Small intestine (tissue), 7 donors: ENCODE results near the gene AEBP1. TPM values are rescaled to one million over a fixed set of nuclear protein-coding genes. Genes with fewer than 3 reads are reported as not detected.

ENCODE experiments used
- DNase-seq, 2 donors: peaks; one replicate each; pipeline versions ENCODE4 v3.0.0 to v3.0.0-alpha.2; 2013
- FAIRE-seq: peaks from 2 replicates; lab custom pipeline; 2012; peaks lifted over from hg19 to GRCh38; lab: Jason Lieb, UNC
- H3K27ac ChIP-seq, 3 donors: one replicate each; pipeline ENCODE4 v1.5.1; 2013; ENCODE audit warnings: low read length in 2 of 3, mild to moderate bottlenecking in 2 of 3, control low read depth in 1 of 3, inconsistent platforms in 1 of 3, low read depth in 1 of 3, moderate library complexity in 1 of 3
- H3K27me3 ChIP-seq, 3 donors: one replicate each; pipeline ENCODE4 v1.6.1; 2013; ENCODE audit warnings: low read length in 3 of 3, inconsistent platforms in 1 of 3; ENCODE audit not compliant: control insufficient read depth in 3 of 3, insufficient read depth in 3 of 3
- H3K36me3 ChIP-seq, 3 donors: one replicate each; pipeline ENCODE4 v1.6.1; 2013; ENCODE audit warnings: low read length in 3 of 3, inconsistent platforms in 1 of 3, low read depth in 1 of 3, mild to moderate bottlenecking in 1 of 3, moderate library complexity in 1 of 3; ENCODE audit not compliant: control insufficient read depth in 3 of 3, insufficient read depth in 2 of 3
- H3K4me1 ChIP-seq, 3 donors: one replicate each; pipeline ENCODE4 v1.6.1; 2013; ENCODE audit warnings: low read length in 2 of 3, inconsistent platforms in 1 of 3, low read depth in 1 of 3, mild to moderate bottlenecking in 1 of 3, moderate library complexity in 1 of 3; ENCODE audit not compliant: control insufficient read depth in 3 of 3, insufficient read depth in 2 of 3
- H3K4me3 ChIP-seq, 3 donors: one replicate each; pipeline ENCODE4 v1.5.1; 2013; ENCODE audit warnings: low read length in 3 of 3, control low read depth in 1 of 3, inconsistent platforms in 1 of 3, low read depth in 1 of 3, mild to moderate bottlenecking in 1 of 3, moderate library complexity in 1 of 3
- H3K9me3 ChIP-seq, 2 donors: one replicate each; pipeline ENCODE4 v1.6.1; 2013; ENCODE audit warnings: low read depth in 1 of 2, low read length in 1 of 2; ENCODE audit not compliant: control insufficient read depth in 2 of 2, insufficient read depth in 1 of 2
- WGBS, 3 donors: extraction: QIAGEN DNeasy Blood & Tissue Kit; methylation state at CpG; one replicate each; pipeline ENCODE4 v1.1.7; 2013; 5-methylcytosine and 5-hydroxymethylcytosine counted together
- polyA plus RNA-seq, 4 donors: library from polyadenylated mRNA; stranded (reverse) in 3 of 4; unstranded in 1 of 4; fragments of 200-250 nt in 3 of 4; fragments of 120-200 nt in 1 of 4; gene quantifications; one replicate each; pipeline versions ENCODE4 v1.2.1 to v1.2.3, GENCODE V29; 2013
- donor health status: healthy with polysubstance abuse.
- donor health status: control.
- donor health status: control.
- donor health status: Bipolar disorder and iron deficiency.
- donor health status: healthy.

The AEBP1 gene
- polyA plus RNA-seq, 4 donors: 1.3 to 34.8 (median 6.8) TPM

DNA sequence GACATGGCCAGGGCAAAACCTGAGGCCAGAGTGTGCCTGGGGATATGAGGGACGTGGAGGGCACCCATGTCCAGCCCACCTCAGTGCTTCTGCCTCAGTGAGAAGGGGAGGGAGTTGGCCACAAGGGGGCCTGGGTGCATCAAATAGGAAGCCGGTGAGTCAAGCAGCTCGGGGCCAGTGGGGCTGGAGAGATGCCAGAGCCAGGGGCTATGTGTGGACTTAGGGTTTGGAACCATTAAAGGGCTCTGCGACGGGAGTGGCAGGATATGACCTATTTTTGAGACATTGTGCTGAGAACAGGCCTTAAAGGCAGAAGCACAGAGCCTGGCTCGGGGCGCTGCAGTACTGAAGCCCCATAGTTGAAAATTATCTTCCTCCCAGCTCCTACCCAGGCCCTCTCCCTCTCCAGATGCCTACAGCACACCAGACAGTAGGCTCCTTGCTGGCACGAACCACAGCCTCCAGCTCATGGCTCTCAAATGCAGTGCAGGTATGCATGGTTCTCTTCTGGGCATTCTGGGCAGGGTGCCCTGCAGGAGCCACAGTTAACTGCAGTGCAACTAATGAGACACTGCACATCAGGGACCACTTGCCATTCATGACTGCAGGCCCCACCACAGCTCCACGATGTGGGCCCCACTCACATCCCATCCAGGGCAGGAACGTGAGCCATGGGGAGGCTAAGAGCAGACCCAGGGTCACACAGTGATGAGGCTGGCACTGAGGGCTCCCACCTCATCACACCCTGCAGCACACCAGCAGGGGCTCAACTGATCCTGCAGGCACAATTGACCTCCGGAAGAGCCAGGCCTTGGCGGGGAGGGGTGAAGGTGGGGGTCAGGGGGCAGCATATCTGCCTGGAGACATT, 31.5 kb upstream of the AEBP1 start:
- Histone ChIP-seq H3K4me1 (peaks cover 0 to 13% (median 9%) of the 10 kb centered on the region in 3 donors), H3K36me3 (peaks cover 5 to 57% (median 13%) of the 10 kb centered on the region in 3 donors), H3K9me3 (no peaks in the 10 kb centered on the region), H3K27me3 (no peaks in the 10 kb centered on the region), H3K27ac (peak overlapping the region; percentile 8 to 86 (median 37)), H3K4me3 (no peak overlapping the region)
- WGBS, 3 donors: 52 to 61% (median 61%) methylated on average over 12 of the region's 12 CpGs
- DNase-seq: peak; percentile 50 to 59
- FAIRE-seq: no peak

DNA sequence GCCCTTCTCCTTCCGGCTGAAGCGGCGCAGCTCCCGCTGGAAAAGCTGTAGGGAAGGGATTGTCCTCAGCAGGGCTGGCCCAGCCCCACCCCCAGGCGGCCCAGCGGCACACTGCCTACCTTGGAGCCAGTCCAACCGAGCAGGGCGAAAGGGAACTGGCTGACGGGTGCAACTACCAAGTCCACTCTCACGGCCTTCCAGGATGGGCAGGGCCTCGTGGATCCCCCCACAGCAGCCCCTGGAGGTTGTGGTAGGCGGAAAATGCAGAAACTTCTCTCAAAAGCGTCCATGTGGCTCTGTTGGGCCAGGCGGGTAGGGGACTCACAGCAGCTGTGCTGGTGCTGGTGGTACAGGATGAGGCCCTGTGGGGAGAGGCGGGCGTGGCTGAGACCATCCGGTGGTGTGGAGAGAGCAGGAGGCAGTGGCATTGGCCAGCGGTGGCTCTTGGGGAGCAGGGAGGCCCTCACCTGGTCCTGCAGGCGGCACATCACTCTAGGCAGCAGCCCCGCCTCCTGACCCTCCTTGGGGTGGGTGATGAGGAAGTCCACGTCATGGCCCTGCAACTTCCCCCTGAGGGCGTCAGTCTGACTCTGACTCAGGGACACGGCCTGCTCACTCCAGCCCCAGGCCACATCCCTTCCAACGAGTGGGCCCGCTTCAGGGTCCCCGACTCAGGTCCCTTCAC, 30.3 kb upstream of the AEBP1 start:
- Histone ChIP-seq H3K4me3 (no peak overlapping the region), H3K36me3 (peaks cover 5 to 70% (median 16%) of the 10 kb centered on the region in 3 donors), H3K4me1 (peaks cover 0 to 13% (median 9%) of the 10 kb centered on the region in 3 donors), H3K27me3 (no peaks in the 10 kb centered on the region), H3K9me3 (no peaks in the 10 kb centered on the region), H3K27ac (peak overlapping the region in 2 of 3 donors; percentile 50 to 86)
- peak in 1 of 2 donors; percentile 92 for DNase-seq
- 33 to 57% (median 44%) methylated on average over 25 to 26 of the region's 26 CpGs for WGBS, 3 donors
- no peak for FAIRE-seq

DNA sequence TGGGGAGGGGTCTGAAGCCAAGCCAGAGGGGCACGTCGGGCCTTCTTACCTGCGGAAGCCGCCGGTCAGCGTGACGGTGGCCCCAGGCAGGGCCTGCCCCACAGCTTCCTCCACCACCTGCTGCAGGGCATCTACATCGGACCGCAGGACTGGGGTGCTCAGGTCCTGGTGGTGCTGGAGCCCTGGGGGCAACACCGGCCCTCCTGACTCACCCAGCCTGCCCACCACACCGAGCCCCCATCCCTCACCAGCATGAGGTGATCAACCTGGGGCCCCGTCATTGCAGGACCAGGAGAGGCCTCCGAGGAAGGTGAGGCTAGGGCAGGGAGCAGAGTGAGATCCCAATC, 29.8 kb upstream of the AEBP1 start:
- Histone ChIP-seq H3K4me1 (peaks cover 0 to 13% (median 9%) of the 10 kb centered on the region in 3 donors), H3K27me3 (no peaks in the 10 kb centered on the region), H3K9me3 (no peaks in the 10 kb centered on the region), H3K4me3 (no peak overlapping the region), H3K27ac (peak overlapping the region in 2 of 3 donors; percentile 50 to 86), H3K36me3 (peaks cover 6 to 75% (median 16%) of the 10 kb centered on the region in 3 donors)
- DNase-seq: no peak
- 81 to 95% (median 86%) methylated on average over 11 to 13 of the region's 13 CpGs for WGBS, 3 donors
- no peak for FAIRE-seq

DNA sequence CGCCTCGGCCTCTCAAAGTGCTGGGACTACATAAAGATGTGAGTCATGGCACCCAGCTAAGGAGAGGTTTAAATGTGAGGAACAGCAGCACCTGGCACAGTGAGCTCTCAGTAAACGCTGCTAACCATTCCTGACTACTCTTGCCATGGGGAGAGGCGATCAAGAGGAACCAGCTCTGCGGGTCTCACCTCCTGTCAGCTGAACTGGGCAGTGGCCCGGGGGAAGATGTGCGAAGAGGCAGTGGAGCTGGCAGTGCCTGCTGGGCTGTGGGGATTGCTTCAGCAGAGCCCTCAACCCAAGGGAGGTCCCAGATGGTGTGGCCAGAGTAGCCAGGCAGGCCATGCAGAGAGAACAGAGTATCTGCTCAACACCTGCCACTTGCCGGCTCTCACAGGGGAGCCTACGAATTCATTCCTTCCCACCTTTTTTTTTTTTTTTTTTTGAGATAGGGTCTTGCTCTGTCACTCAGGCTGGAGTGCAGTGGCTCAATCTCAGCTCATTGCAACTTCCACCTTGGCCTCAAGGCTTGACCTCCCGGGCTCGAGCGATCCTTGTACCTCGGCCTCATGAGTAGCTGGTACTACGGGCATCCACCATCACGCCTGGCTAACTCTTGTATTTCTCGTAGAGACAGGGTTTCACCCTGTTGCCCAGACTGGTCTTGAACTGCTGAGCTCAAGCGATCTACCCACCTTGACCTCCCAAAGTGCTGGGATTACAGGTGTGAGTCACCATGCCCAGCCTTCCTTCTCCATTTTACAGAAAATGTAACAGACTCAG, 28.7 kb upstream of the AEBP1 start:
- H3K36me3 ChIP-seq: peaks cover 9 to 86% (median 18%) of the 10 kb centered on the region in 3 donors
- H3K27me3 ChIP-seq: no peaks in the 10 kb centered on the region
- DNase-seq (no peak), FAIRE-seq (no peak)
- WGBS, 3 donors: 91 to 93% (median 92%) methylated on average over 16 to 17 of the region's 17 CpGs
- peak overlapping the region in 1 of 3 donors; percentile 61 for H3K27ac ChIP-seq
- no peak overlapping the region for H3K4me3 ChIP-seq
- peaks cover 0 to 13% (median 9%) of the 10 kb centered on the region in 3 donors for H3K4me1 ChIP-seq
- no peaks in the 10 kb centered on the region for H3K9me3 ChIP-seq

DNA sequence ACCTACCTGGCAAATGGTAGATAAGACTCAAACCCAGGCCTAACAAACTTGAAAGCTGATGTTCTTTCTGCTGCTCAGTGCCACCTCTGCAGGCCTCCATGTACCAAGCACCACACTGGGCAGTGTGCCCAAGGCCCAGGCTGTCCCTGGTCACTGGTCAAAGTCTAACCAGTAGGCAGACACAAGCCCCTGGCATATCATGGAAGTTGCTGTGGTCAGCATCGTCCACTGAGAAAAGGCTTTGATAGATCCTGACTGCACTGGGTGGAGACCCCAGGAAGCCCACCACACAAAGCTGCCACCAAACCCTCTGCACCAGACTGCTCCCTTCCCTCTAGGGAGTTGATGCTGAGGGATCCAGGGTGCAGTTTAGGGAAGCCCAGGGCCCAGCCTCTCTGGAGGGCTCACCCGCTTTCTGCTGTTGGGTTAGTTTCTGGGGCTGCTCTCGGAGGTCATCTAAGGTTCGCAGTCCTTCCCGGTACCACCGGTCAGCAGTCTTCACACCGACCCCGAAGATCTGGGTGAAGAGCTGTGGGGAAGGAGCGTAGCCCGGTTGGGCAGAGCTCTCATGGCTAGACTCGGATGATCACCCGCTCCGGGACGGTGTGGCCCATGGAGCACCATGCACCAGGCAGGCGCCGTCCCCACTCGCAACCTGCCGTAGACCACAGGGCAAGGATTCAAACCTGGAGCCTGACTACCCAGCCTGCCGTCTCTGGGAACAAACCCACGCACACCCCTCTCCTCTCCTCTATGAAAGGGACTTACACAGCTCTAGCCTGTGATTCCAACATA, 27.8 kb upstream of the AEBP1 start:
- FAIRE-seq (no peak), DNase-seq (peak in 1 of 2 donors; percentile 84)
- WGBS, 3 donors: 95 to 96% (median 96%) methylated on average over 19 to 20 of the region's 20 CpGs
- Histone ChIP-seq H3K36me3 (peaks cover 9 to 91% (median 18%) of the 10 kb centered on the region in 3 donors), H3K4me1 (peaks cover 0 to 15% (median 11%) of the 10 kb centered on the region in 3 donors), H3K27ac (peak overlapping the region in 1 of 3 donors; percentile 61), H3K4me3 (no peak overlapping the region), H3K9me3 (no peaks in the 10 kb centered on the region), H3K27me3 (no peaks in the 10 kb centered on the region)

DNA sequence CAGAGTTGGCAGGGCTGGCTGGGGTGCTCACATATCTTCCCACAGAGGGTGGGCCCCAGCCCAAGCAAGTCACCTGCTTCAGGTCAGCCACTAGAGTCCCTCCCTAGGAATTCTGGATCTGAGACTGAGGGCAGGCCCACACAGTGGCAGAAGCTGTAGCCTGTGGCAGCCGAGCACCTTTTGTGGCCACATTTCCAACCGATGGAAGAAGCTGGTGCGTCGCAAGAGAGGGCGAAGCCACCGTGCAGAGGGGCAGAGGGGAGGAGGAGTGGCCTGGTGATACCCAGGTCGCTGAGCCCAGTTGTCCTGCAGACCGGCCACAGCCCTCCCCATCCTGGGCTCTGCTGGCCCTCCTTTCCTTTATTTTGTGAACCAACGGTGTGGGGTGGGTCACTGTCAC, 27.1 kb upstream of the AEBP1 start:
- Histone ChIP-seq H3K27ac (no peak overlapping the region), H3K9me3 (no peaks in the 10 kb centered on the region), H3K27me3 (no peaks in the 10 kb centered on the region), H3K4me3 (no peak overlapping the region), H3K36me3 (peaks cover 9 to 87% (median 18%) of the 10 kb centered on the region in 3 donors), H3K4me1 (peaks cover 0 to 15% (median 11%) of the 10 kb centered on the region in 3 donors)
- DNase-seq (no peak), FAIRE-seq (no peak)
- 90 to 94% (median 90%) methylated on average over 9 of the region's 9 CpGs for WGBS, 3 donors

DNA sequence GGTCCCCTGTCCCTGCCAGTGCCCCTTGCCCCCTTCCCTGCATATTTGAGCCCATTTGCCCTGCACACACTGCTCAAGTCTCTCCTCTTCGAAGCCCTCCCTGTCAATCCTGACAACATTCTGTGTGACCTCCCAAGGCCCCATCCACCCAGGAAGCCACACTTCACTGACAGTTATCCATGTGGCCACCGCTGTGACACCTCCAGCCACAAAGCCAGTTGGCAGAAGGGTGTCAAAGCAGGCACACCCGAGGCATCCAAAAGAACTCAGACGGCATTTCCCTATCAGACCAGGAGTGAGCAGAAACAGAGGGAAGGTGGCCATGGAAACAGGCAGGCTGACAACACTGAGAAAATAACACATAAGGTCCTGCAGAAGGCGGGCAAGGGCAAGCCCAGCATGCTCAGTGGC, 26.5 kb upstream of the AEBP1 start:
- Histone ChIP-seq H3K4me3 (no peak overlapping the region), H3K4me1 (peaks cover 0 to 11% (median 8%) of the 10 kb centered on the region in 3 donors), H3K36me3 (peaks cover 9 to 81% (median 15%) of the 10 kb centered on the region in 3 donors), H3K27ac (no peak overlapping the region), H3K27me3 (no peaks in the 10 kb centered on the region), H3K9me3 (no peaks in the 10 kb centered on the region)
- DNase-seq (no peak), FAIRE-seq (no peak)
- 78 to 82% (median 79%) methylated on average over 5 of the region's 5 CpGs for WGBS, 3 donors
